SJSA1 (cell line): ENCODE results near the gene SYT1. TPM values are rescaled to one million over a fixed set of nuclear protein-coding genes. Genes with fewer than 3 reads are reported as not detected.
A peak's percentile ranks its signal among the peaks of the same experiment; 100 is the strongest.

Source experiments
- DNase-seq, 2 experiments: peaks; one replicate each; pipeline ENCODE4 v3.0.0-alpha.2; 2015 to 2020; ENCODE audit warnings: low spot score in 2 of 2, low read depth in 1 of 2
- H3K27ac ChIP-seq: fragments of 250-450 bp; sonication (Bioruptor Pico); 2 replicates; pipeline ENCODE4 v1.5.1; 2020; ENCODE audit warnings: mild to moderate bottlenecking, moderate library complexity
- H3K27me3 ChIP-seq: fragments of 250-450 bp; sonication (Bioruptor Pico); replicated peaks from 2 replicates; pipeline ENCODE4 v1.5.1; 2020; ENCODE audit warnings: mild to moderate bottlenecking, moderate library complexity
- H3K36me3 ChIP-seq: fragments of 250-450 bp; sonication (Bioruptor Pico); 2 replicates; pipeline ENCODE4 v1.5.1; 2020; ENCODE audit warnings: mild to moderate bottlenecking
- H3K4me1 ChIP-seq: fragments of 250-450 bp; sonication (Bioruptor Pico); replicated peaks from 2 replicates; pipeline ENCODE4 v1.6.1; 2021; ENCODE audit warnings: mild to moderate bottlenecking
- H3K4me3 ChIP-seq: fragments of 250-450 bp; sonication (Bioruptor Pico); 2 replicates; pipeline ENCODE4 v1.5.1; 2020; ENCODE audit warnings: mild to moderate bottlenecking
- H3K9me3 ChIP-seq: fragments of 250-450 bp; sonication (Bioruptor Pico); replicated peaks from 2 replicates; pipeline ENCODE4 v1.5.1; 2020; ENCODE audit warnings: mild to moderate bottlenecking
- total RNA-seq: library from RNA; depleted of rRNA; stranded (reverse); fragments of >200 nt; shearing (Covaris generic); gene quantifications from 2 replicates; pipeline ENCODE4 v1.2.3, GENCODE V29; 2014

The SYT1 gene
- total RNA-seq, 1 experiment from 2014 or later, result 31.9 TPM

- H3K4me1 ChIP-seq, result peaks cover 31% of the 10 kb centered on the region
- H3K9me3 ChIP-seq, result no peaks in the 10 kb centered on the region
- 0 out of 2 replicates have a peak, but pooled peaks cover 3% of the 10 kb centered on the region for H3K36me3 ChIP-seq
- H3K27ac ChIP-seq, result peak overlapping the region; percentile 88
- H3K27me3 ChIP-seq, result no peaks in the 10 kb centered on the region
- no peak overlapping the region for H3K4me3 ChIP-seq
- DNase-seq, result no peak
Observed at GRCh38 chr12:78917513-78917912, 52.9 kb downstream of the SYT1 start.

- peak overlapping the region; percentile 88 for H3K27ac ChIP-seq
- H3K4me1 ChIP-seq, result peaks cover 31% of the 10 kb centered on the region
- no peaks in the 10 kb centered on the region for H3K27me3 ChIP-seq
- H3K9me3 ChIP-seq, result no peaks in the 10 kb centered on the region
- H3K4me3 ChIP-seq, result no peak overlapping the region
- no peak for DNase-seq
- 0 out of 2 replicates have a peak, but pooled peaks cover 3% of the 10 kb centered on the region for H3K36me3 ChIP-seq
Observed at GRCh38 chr12:78918268-78918667, 53.7 kb downstream of the SYT1 start.

- H3K27ac ChIP-seq, result peak overlapping the region; percentile 87
- no peak overlapping the region for H3K4me3 ChIP-seq
Observed at GRCh38 chr12:78928200-78929074, 63.9 kb downstream of the SYT1 start.

GRCh38 chr12:78929075-78929418 lies 64.5 kb downstream of the SYT1 start:
- Histone ChIP-seq H3K9me3 (no peaks in the 10 kb centered on the region), H3K4me3 (no peak overlapping the region), H3K36me3 (peaks cover 4% of the 10 kb centered on the region; the same call in 1 of the 2 replicates), H3K27ac (peak overlapping the region; percentile 87), H3K27me3 (no peaks in the 10 kb centered on the region), H3K4me1 (peaks cover 39% of the 10 kb centered on the region)
- no peak for DNase-seq

More at GRCh38 chr12:78928200-78929074, 63.9 kb downstream of the SYT1 start:
- no peaks in the 10 kb centered on the region for H3K27me3 ChIP-seq
- no peaks in the 10 kb centered on the region for H3K9me3 ChIP-seq
- H3K36me3 ChIP-seq, result peaks cover 4% of the 10 kb centered on the region; the same call in 1 of the 2 replicates
- peak; percentile 49 to 65 for DNase-seq
- H3K4me1 ChIP-seq, result peaks cover 42% of the 10 kb centered on the region

GRCh38 chr12:78931466-78931990 lies 67.0 kb downstream of the SYT1 start:
- peaks cover 4% of the 10 kb centered on the region; the same call in 1 of the 2 replicates for H3K36me3 ChIP-seq
- no peak overlapping the region for H3K27ac ChIP-seq
- DNase-seq, result peak in 1 of 2 experiments; percentile 62

GRCh38 chr12:78933014-78933413 lies 68.4 kb downstream of the SYT1 start:
- no peaks in the 10 kb centered on the region for H3K9me3 ChIP-seq
- peaks cover 34% of the 10 kb centered on the region for H3K4me1 ChIP-seq
- DNase-seq, result no peak
- H3K27me3 ChIP-seq, result no peaks in the 10 kb centered on the region
- H3K36me3 ChIP-seq, result peaks cover 4% of the 10 kb centered on the region; the same call in 1 of the 2 replicates
- no peak overlapping the region for H3K4me3 ChIP-seq
- H3K27ac ChIP-seq, result no peak overlapping the region

More at GRCh38 chr12:78931466-78931990, 67.0 kb downstream of the SYT1 start:
- H3K27me3 ChIP-seq, result no peaks in the 10 kb centered on the region
- H3K9me3 ChIP-seq, result no peaks in the 10 kb centered on the region
- peaks cover 39% of the 10 kb centered on the region for H3K4me1 ChIP-seq
- H3K4me3 ChIP-seq, result no peak overlapping the region

GRCh38 chr12:78938341-78939084 lies 73.9 kb downstream of the SYT1 start:
- no peak overlapping the region for H3K27ac ChIP-seq
- H3K9me3 ChIP-seq, result no peaks in the 10 kb centered on the region
- no peaks in the 10 kb centered on the region for H3K27me3 ChIP-seq
- H3K36me3 ChIP-seq, result peaks cover 12% of the 10 kb centered on the region
- DNase-seq, result no peak
- no peak overlapping the region for H3K4me3 ChIP-seq
- H3K4me1 ChIP-seq, result no peaks in the 10 kb centered on the region

- Histone ChIP-seq H3K4me3 (no peak overlapping the region), H3K27ac (no peak overlapping the region), H3K4me1 (peaks cover 9% of the 10 kb centered on the region), H3K27me3 (no peaks in the 10 kb centered on the region), H3K36me3 (no peaks in the 10 kb centered on the region), H3K9me3 (no peaks in the 10 kb centered on the region)
- no peak for DNase-seq
Observed at GRCh38 chr12:78949532-78949931, 85.0 kb downstream of the SYT1 start.

GRCh38 chr12:78951803-78952551 lies 87.4 kb downstream of the SYT1 start:
- Histone ChIP-seq H3K27me3 (no peaks in the 10 kb centered on the region), H3K4me3 (no peak overlapping the region), H3K4me1 (peaks cover 9% of the 10 kb centered on the region), H3K9me3 (no peaks in the 10 kb centered on the region; the same call in 1 of the 2 replicates), H3K27ac (no peak overlapping the region), H3K36me3 (peaks cover 4% of the 10 kb centered on the region; the same call in 1 of the 2 replicates)
- DNase-seq, result peak in 1 of 2 experiments; percentile 24

- Histone ChIP-seq H3K27ac (no peak overlapping the region), H3K27me3 (no peaks in the 10 kb centered on the region), H3K4me3 (no peak overlapping the region), H3K9me3 (no peaks in the 10 kb centered on the region; the same call in 1 of the 2 replicates), H3K4me1 (peaks cover 9% of the 10 kb centered on the region), H3K36me3 (peaks cover 4% of the 10 kb centered on the region; the same call in 1 of the 2 replicates)
- DNase-seq, result no peak
Observed at GRCh38 chr12:78952552-78952929, 88.0 kb downstream of the SYT1 start.

GRCh38 chr12:78958941-78959340 lies 94.4 kb downstream of the SYT1 start:
- H3K36me3 ChIP-seq, result peaks cover 10% of the 10 kb centered on the region
- no peak overlapping the region for H3K4me3 ChIP-seq
- no peaks in the 10 kb centered on the region for H3K27me3 ChIP-seq
- no peak overlapping the region for H3K27ac ChIP-seq
- no peaks in the 10 kb centered on the region; the same call in 1 of the 2 replicates for H3K9me3 ChIP-seq
- no peak for DNase-seq
- peaks cover 9% of the 10 kb centered on the region for H3K4me1 ChIP-seq

GRCh38 chr12:78959556-78959955 lies 95.0 kb downstream of the SYT1 start:
- Histone ChIP-seq H3K36me3 (peaks cover 10% of the 10 kb centered on the region), H3K9me3 (no peaks in the 10 kb centered on the region; the same call in 1 of the 2 replicates), H3K4me3 (no peak overlapping the region), H3K27me3 (no peaks in the 10 kb centered on the region), H3K27ac (no peak overlapping the region), H3K4me1 (peaks cover 15% of the 10 kb centered on the region)
- DNase-seq, result no peak

- DNase-seq, result no peak
- peaks cover 6% of the 10 kb centered on the region for H3K36me3 ChIP-seq
- no peak overlapping the region for H3K4me3 ChIP-seq
- peaks cover 16% of the 10 kb centered on the region for H3K4me1 ChIP-seq
- no peaks in the 10 kb centered on the region for H3K27me3 ChIP-seq
- H3K27ac ChIP-seq, result no peak overlapping the region
- H3K9me3 ChIP-seq, result no peaks in the 10 kb centered on the region
Observed at GRCh38 chr12:78961171-78961570, 96.6 kb downstream of the SYT1 start.
